ENCODE results near the gene CNTN4.

The CNTN4 gene

DNA sequence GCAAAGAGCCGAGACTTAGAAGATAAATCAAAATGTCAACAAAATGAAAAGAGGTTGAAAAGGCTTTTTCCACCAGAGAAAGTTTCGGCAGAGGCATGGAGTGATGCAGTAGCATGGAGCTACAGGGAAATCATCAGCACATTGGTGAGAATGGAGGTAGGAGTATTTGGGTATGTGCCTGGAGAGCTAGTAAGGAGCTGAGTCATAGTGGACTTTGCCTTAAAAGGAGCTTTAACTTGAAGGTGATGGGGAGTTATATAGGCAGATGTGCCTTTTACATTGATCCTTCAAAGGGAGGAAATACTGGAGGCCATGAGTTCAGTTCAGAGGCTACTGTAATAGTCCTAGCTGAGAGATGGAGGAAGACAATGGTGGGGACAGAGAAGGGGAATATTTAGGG is 967.2 kb downstream of the CNTN4 start:
- no peak overlapping the region for H3K9ac ChIP-seq (ENCODE audit: low read depth, low read length)
- H3K4me3 ChIP-seq (ENCODE audit: low read depth, low read length): no peak overlapping the region
- no peaks in the 10 kb centered on the region for H3K4me1 ChIP-seq (ENCODE audit: control insufficient read depth, insufficient read depth, low read length)
- H3K36me3 ChIP-seq (ENCODE audit: control insufficient read depth, insufficient read depth, low read length): no peaks in the 10 kb centered on the region
- H3K9me3 ChIP-seq (ENCODE audit: control insufficient read depth, insufficient read depth, low read length): no peaks in the 10 kb centered on the region
- H3K27me3 ChIP-seq (ENCODE audit: control insufficient read depth, insufficient read depth, low read length): no peaks in the 10 kb centered on the region

DNA sequence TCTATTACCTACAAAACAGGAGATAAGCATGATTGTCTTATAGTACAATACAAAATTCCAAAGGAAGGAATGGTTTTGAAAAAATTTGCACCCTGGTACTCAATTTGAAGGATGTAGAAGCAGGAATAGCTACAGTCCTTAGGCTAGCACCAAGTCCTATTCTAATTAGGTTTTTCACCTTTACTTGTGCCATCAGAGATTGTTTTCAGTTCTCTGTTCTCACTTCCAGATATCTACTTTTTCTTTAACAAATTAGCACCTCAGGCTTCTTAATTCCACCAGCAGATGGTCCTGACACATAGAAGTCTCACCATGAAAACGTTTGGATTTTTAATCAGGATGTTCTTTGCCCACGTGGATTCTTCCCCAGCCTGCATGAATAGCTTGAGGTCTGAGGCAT is 967.7 kb downstream of the CNTN4 start:
- Histone ChIP-seq H3K9me3 (ENCODE audit: control insufficient read depth, insufficient read depth, low read length) (no peaks in the 10 kb centered on the region), H3K4me3 (ENCODE audit: low read depth, low read length) (no peak overlapping the region), H3K36me3 (ENCODE audit: control insufficient read depth, insufficient read depth, low read length) (no peaks in the 10 kb centered on the region), H3K4me1 (ENCODE audit: control insufficient read depth, insufficient read depth, low read length) (no peaks in the 10 kb centered on the region), H3K9ac (ENCODE audit: low read depth, low read length) (no peak overlapping the region), H3K27me3 (ENCODE audit: control insufficient read depth, insufficient read depth, low read length) (no peaks in the 10 kb centered on the region)

DNA sequence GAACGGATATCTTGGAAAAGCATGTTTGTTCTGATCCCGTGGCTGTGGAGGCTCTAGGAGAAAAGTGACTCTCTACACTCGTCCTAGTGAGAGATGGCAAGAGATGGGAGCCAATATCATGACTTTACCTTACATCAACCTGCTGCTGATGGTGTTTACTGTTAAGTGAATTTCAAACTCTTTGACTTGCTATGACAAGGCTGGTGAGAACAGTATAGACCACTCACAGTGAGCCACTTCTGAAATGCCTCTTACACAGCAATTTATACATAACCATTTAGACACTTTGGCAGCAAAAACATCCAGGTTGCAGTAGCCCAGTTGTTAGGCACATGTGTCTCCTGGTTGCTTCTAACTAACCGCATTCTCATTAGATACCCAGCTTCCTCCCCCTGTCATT is 968.2 kb downstream of the CNTN4 start:
- H3K9ac ChIP-seq (ENCODE audit: low read depth, low read length): no peak overlapping the region
- H3K27me3 ChIP-seq (ENCODE audit: control insufficient read depth, insufficient read depth, low read length): no peaks in the 10 kb centered on the region
- no peaks in the 10 kb centered on the region for H3K36me3 ChIP-seq (ENCODE audit: control insufficient read depth, insufficient read depth, low read length)
- no peaks in the 10 kb centered on the region for H3K4me1 ChIP-seq (ENCODE audit: control insufficient read depth, insufficient read depth, low read length)
- no peak overlapping the region for H3K4me3 ChIP-seq (ENCODE audit: low read depth, low read length)
- H3K9me3 ChIP-seq (ENCODE audit: control insufficient read depth, insufficient read depth, low read length): no peaks in the 10 kb centered on the region

DNA sequence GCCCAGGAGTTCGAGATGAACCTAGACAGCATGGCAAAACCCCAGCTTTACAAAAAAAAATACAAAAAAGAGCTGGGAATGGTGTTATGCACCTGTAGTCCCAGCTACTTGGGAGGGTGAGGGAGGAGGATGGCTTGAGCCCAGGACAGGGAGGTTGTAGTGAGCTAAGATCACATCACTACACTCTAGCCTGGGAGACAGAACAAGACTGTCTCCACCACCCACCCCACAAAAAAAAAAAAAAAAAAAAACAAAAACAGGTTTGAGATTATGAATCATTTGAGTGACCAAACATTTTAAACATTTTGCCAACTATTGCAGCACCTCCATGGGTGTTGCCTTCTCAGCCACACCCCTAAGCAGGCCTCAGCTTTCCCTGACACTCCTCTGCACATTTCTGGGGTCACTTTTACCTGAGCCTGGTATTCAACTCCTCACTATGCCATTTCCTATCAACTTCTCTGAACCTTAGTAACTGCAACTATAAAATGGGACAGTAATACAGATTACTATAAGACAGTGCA is 969.8 kb downstream of the CNTN4 start:
- H3K4me3 ChIP-seq (ENCODE audit: low read depth, low read length): no peak overlapping the region
- H3K27me3 ChIP-seq (ENCODE audit: control insufficient read depth, insufficient read depth, low read length): no peaks in the 10 kb centered on the region
- H3K36me3 ChIP-seq (ENCODE audit: control insufficient read depth, insufficient read depth, low read length): no peaks in the 10 kb centered on the region
- H3K9me3 ChIP-seq (ENCODE audit: control insufficient read depth, insufficient read depth, low read length): no peaks in the 10 kb centered on the region
- H3K9ac ChIP-seq (ENCODE audit: low read depth, low read length): no peak overlapping the region
- H3K4me1 ChIP-seq (ENCODE audit: control insufficient read depth, insufficient read depth, low read length): no peaks in the 10 kb centered on the region

DNA sequence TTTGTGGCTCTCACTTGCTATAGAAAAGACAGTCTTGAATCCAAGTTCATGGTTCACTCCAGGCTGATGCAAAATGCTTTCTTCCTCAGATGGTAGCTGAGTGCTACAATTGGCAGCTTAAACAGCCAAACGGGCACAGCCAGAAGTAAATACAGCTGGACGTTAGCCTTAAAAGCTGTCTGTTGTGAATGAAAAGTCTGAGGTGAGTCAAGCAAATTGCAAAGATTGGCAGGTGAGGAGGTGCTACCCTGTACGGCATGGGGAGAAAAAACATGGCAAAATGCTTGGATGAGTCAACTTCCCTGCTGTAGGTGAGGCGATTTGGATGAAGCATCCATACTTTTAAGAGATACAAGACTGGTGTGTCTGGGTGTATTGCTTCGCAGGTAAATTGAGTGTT is 971.1 kb downstream of the CNTN4 start:
- no peaks in the 10 kb centered on the region for H3K4me1 ChIP-seq (ENCODE audit: control insufficient read depth, insufficient read depth, low read length)
- no peak overlapping the region for H3K9ac ChIP-seq (ENCODE audit: low read depth, low read length)
- no peak overlapping the region for H3K4me3 ChIP-seq (ENCODE audit: low read depth, low read length)
- H3K9me3 ChIP-seq (ENCODE audit: control insufficient read depth, insufficient read depth, low read length): no peaks in the 10 kb centered on the region
- H3K27me3 ChIP-seq (ENCODE audit: control insufficient read depth, insufficient read depth, low read length): no peaks in the 10 kb centered on the region
- no peaks in the 10 kb centered on the region for H3K36me3 ChIP-seq (ENCODE audit: control insufficient read depth, insufficient read depth, low read length)

DNA sequence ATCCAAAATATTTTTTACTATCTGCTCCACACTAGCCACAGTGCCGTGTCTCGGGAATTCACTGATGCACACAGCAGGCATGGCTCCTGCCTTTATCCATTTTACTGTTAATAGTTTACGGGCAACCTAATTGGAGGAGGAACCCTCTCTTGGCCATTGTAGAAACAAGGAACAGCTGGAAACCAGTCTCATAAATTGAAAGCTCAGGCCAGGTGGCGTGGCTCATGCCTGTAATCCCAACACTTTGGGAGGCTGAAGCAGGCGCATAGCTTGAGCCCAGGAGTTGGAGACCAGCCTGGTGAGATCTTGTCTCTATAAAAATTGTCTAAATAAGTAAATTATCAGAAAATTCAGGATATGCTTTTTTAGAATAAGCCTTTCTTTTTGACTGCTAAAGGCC is 972.5 kb downstream of the CNTN4 start:
- H3K36me3 ChIP-seq (ENCODE audit: control insufficient read depth, insufficient read depth, low read length): no peaks in the 10 kb centered on the region
- no peak overlapping the region for H3K9ac ChIP-seq (ENCODE audit: low read depth, low read length)
- no peak overlapping the region for H3K4me3 ChIP-seq (ENCODE audit: low read depth, low read length)
- H3K4me1 ChIP-seq (ENCODE audit: control insufficient read depth, insufficient read depth, low read length): no peaks in the 10 kb centered on the region
- no peaks in the 10 kb centered on the region for H3K9me3 ChIP-seq (ENCODE audit: control insufficient read depth, insufficient read depth, low read length)
- H3K27me3 ChIP-seq (ENCODE audit: control insufficient read depth, insufficient read depth, low read length): no peaks in the 10 kb centered on the region

DNA sequence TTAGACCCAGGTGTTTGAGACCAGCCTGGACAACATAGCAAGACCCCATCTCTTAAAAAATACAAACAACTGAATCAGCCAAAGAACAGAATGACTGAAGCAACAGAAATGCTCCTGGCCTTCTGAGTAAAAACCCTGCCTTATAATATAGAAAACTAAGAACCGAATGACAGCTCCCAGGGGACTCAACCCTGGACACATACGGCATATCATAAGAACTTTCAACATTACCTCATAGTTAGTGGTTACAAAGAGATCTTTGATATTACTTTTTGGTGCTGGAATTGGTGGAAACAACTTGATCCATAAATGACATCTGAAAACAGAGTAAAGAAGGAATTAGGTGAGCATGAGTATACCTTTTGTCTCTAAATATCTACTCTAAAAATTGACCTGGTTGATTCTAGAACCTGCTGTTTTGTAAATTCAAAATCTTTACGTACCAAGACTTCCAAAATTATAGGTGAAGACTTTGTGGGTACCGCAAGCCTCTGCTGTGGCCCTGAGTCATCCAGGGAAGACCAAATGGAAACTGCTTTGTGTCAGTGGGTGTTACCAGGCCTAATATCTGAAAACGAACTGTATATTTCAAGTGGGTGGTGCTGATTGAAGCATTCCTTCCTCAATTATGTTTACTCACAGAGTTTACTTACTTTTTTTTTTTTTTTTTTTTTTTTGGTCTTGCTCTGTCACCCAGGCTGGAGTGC is 976.0 kb downstream of the CNTN4 start:
- no peak overlapping the region for H3K4me3 ChIP-seq (ENCODE audit: low read depth, low read length)
- no peaks in the 10 kb centered on the region for H3K36me3 ChIP-seq (ENCODE audit: control insufficient read depth, insufficient read depth, low read length)
- no peak overlapping the region for H3K9ac ChIP-seq (ENCODE audit: low read depth, low read length)
- H3K9me3 ChIP-seq (ENCODE audit: control insufficient read depth, insufficient read depth, low read length): no peaks in the 10 kb centered on the region
- no peaks in the 10 kb centered on the region for H3K27me3 ChIP-seq (ENCODE audit: control insufficient read depth, insufficient read depth, low read length)
- H3K4me1 ChIP-seq (ENCODE audit: control insufficient read depth, insufficient read depth, low read length): no peaks in the 10 kb centered on the region

DNA sequence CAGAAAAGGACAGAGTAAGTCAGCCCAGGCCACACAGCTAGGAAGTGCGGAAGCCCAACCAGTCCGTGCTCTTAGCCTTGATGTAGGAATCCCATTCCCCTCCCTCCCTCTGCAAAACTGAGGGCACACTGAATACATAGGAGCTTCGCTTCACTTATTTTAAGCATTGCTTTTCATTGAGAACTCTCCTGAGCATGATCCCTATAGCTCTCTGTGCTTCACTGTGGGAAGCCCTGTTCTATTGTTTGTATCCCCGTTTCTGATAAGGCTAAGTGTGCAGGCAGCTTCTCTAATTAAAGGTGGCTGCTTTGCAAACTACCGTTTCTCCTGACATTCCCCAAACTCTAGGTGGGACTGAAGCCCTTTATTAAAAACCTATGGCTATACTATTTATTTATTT is 981.6 kb downstream of the CNTN4 start:
- Histone ChIP-seq H3K27me3 (ENCODE audit: control insufficient read depth, insufficient read depth, low read length) (no peaks in the 10 kb centered on the region), H3K4me3 (ENCODE audit: low read depth, low read length) (no peak overlapping the region), H3K4me1 (ENCODE audit: control insufficient read depth, insufficient read depth, low read length) (no peaks in the 10 kb centered on the region), H3K9ac (ENCODE audit: low read depth, low read length) (no peak overlapping the region), H3K36me3 (ENCODE audit: control insufficient read depth, insufficient read depth, low read length) (no peaks in the 10 kb centered on the region), H3K9me3 (ENCODE audit: control insufficient read depth, insufficient read depth, low read length) (no peaks in the 10 kb centered on the region)

DNA sequence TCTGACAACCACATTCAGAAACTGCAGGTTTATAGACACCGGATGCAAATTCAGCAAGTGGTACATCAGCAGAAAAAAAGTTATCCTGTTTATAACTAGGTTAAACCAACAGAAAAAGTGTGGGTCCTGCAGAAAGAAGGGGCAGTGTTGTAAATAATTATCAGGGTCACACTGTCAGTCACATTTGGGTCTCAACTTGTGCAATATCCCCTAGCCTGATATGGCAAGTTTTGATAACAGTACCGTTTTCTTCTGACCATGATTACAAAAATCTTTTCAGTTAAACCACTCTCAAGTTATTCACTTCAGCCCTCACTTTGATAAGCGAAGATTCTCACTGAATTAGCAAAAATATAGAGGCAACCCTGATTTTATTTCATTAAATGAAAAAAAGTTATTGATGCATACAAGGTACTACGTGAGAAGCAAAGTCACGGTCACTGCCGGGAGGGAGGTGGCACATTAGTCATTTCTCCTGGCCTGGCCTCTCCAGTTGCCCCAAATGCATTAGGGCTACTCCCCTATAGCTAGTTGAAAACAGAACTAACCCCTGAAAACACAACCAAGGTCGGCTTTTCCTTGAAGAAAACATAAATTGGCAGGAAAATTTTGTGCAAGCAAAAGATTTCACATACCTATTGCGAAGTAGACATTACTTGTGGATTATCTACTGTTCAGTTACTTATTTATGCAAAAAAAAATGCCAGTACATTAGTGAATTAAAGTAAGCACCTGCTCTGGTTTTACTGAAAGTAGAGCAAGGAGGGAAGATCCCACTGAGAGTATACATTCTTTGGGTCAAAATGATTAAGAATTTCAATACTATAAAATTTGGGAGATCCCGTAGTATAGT is 982.9 kb downstream of the CNTN4 start:
- Histone ChIP-seq H3K9ac (ENCODE audit: low read depth, low read length) (no peak overlapping the region), H3K36me3 (ENCODE audit: control insufficient read depth, insufficient read depth, low read length) (no peaks in the 10 kb centered on the region), H3K9me3 (ENCODE audit: control insufficient read depth, insufficient read depth, low read length) (no peaks in the 10 kb centered on the region), H3K27me3 (ENCODE audit: control insufficient read depth, insufficient read depth, low read length) (no peaks in the 10 kb centered on the region), H3K4me1 (ENCODE audit: control insufficient read depth, insufficient read depth, low read length) (no peaks in the 10 kb centered on the region), H3K4me3 (ENCODE audit: low read depth, low read length) (no peak overlapping the region)

DNA sequence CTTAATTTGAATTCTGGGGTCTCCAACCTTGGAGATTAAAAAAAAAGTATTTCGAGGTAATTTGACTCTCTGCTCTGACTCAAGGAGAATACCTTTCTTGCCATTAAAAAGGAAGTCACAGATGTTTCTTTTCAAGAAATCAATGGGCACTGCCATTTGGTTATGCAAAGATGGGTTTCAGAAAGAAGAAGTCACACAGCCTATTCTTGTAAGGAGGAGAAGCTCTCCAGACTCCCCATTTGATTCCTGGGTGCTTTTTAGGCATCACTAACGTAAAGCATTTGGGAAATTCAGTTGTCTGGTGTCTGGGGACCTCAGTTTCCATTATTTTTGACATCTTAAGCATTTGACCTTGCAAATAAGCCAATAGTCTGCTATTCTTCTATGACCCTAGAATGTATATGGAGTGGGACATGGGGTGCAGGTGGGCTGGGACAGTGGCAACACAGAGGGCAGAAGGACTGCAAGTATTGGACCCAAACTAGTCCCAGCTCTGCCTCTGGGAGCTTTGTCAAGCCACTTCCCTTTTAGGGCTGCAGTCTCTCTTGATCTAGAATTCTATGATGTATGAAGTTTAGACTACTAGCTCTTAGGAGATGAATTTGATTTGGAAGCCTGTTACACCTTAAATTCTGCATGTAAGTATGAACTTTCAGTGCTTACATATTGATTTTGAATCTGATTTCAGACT is 983.7 kb downstream of the CNTN4 start:
- no peaks in the 10 kb centered on the region for H3K36me3 ChIP-seq (ENCODE audit: control insufficient read depth, insufficient read depth, low read length)

DNA sequence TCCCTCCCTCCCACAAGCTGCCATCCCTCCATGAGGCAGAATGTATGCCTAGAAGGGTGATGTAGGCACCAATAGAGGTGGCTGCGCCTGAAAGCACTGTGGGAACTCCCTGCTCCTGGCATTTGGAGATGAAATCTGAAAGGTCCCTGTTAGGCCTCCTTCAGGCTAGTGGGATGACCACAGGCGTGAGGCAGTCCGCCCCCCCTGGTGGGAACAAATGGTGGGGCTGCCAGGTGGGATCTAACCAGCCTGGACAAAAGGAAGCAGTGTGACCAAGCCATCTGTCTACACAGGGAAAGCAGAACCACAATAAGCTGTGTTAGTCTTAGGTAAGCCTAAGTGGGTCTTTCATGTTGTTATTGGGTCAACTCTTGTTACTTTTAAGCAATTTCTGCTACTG is 986.2 kb downstream of the CNTN4 start:
- Histone ChIP-seq H3K27me3 (ENCODE audit: control insufficient read depth, insufficient read depth, low read length) (no peaks in the 10 kb centered on the region), H3K4me1 (ENCODE audit: control insufficient read depth, insufficient read depth, low read length) (no peaks in the 10 kb centered on the region), H3K36me3 (ENCODE audit: control insufficient read depth, insufficient read depth, low read length) (no peaks in the 10 kb centered on the region), H3K9ac (ENCODE audit: low read depth, low read length) (no peak overlapping the region), H3K4me3 (ENCODE audit: low read depth, low read length) (no peak overlapping the region), H3K9me3 (ENCODE audit: control insufficient read depth, insufficient read depth, low read length) (no peaks in the 10 kb centered on the region)

More for the DNA sequence above, 983.7 kb downstream of the CNTN4 start:
- Histone ChIP-seq H3K9me3 (ENCODE audit: control insufficient read depth, insufficient read depth, low read length) (no peaks in the 10 kb centered on the region), H3K4me1 (ENCODE audit: control insufficient read depth, insufficient read depth, low read length) (no peaks in the 10 kb centered on the region), H3K27me3 (ENCODE audit: control insufficient read depth, insufficient read depth, low read length) (no peaks in the 10 kb centered on the region), H3K4me3 (ENCODE audit: low read depth, low read length) (no peak overlapping the region), H3K9ac (ENCODE audit: low read depth, low read length) (no peak overlapping the region)
